Measurements from ENCODE around the gene YIPF6. TPM values are rescaled to one million over a fixed set of nuclear protein-coding genes. Genes with fewer than 3 reads are reported as not detected.

YIPF6 gene
- total and polyA plus RNA-seq, 9 of the 15 experiments (the other 6 are each of a cell fraction or from before 2014, with no cell fraction given): 7.7 to 44.2 (median 22.4) TPM

DNA sequence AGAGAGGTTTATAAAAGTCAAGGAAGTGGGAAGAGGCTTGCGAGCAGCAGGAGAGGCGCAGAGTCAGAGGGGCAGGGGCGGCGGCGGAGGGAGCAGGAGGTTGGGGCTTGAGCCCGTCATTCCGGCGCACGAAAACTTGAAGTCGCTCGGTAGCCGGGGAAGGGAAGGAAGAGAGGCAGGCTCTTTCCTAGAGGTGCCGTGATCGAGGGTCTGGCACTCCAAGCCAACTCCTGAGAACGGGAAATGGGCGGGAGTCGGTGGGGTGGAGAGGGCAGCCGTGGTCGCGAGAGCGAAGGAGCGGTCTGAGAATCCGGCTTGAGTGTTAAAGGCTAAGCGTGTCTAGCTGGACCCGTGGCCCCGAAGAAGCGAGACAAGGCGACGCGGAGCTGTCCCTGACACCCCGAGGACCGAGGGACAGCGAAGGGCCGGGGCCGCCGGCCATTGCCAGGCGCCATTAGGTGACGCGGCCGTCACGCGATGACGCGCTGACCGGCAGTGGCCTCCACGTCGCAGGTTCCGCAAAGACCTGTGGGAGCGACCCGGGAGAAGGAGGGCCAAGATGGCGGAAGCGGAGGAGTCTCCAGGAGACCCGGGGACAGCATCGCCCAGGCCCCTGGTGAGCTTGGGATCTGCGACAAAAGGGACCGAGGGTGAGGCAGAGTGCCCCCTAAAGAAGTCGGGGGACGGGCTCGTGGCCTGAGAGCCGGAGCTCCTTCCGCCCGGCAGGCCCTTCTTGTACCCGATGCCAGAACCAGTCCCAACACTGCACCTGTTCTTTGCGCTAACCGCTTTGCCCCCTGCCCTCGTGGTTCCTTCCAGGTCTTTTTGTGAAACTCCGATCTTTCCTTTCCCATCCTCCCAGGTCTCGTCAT, at the start of gene YIPF6 (continued):
- TF ChIP-seq, protein P1, sequence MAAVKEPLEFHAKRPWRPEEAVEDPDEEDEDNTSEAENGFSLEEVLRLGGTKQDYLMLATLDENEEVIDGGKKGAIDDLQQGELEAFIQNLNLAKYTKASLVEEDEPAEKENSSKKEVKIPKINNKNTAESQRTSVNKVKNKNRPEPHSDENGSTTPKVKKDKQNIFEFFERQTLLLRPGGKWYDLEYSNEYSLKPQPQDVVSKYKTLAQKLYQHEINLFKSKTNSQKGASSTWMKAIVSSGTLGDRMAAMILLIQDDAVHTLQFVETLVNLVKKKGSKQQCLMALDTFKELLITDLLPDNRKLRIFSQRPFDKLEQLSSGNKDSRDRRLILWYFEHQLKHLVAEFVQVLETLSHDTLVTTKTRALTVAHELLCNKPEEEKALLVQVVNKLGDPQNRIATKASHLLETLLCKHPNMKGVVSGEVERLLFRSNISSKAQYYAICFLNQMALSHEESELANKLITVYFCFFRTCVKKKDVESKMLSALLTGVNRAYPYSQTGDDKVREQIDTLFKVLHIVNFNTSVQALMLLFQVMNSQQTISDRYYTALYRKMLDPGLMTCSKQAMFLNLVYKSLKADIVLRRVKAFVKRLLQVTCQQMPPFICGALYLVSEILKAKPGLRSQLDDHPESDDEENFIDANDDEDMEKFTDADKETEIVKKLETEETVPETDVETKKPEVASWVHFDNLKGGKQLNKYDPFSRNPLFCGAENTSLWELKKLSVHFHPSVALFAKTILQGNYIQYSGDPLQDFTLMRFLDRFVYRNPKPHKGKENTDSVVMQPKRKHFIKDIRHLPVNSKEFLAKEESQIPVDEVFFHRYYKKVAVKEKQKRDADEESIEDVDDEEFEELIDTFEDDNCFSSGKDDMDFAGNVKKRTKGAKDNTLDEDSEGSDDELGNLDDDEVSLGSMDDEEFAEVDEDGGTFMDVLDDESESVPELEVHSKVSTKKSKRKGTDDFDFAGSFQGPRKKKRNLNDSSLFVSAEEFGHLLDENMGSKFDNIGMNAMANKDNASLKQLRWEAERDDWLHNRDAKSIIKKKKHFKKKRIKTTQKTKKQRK (IDR thresholded peaks at IDR 0.05; ENCODE audit: borderline replicate concordance, low read depth, low read length): no peak
- TF ChIP-seq SFPQ (IDR thresholded peaks at IDR 0.05; ENCODE audit: low read depth, low read length): no peak
- peak; percentile 93 for TF ChIP-seq SIN3B (IDR thresholded peaks at IDR 0.05; ENCODE audit: low read depth)
- TF ChIP-seq CREB1 (IDR thresholded peaks at IDR 0.05): peak; percentile 98
- peak; percentile 95 for TF ChIP-seq CREB1 (CRISPR knock-in tag; IDR thresholded peaks at IDR 0.05)
- TF ChIP-seq E4F1 (CRISPR knock-in tag; IDR thresholded peaks at IDR 0.05; ENCODE audit: borderline replicate concordance): no peak
- TF ChIP-seq ZBED1 (IDR thresholded peaks at IDR 0.05): no peak
- 0 out of 2 replicates have a peak, but pooled peaks have one; percentile 5 for TF ChIP-seq ZNF316 (IDR thresholded peaks at IDR 0.05)
- no peak for TF ChIP-seq FIP1L1 (IDR thresholded peaks at IDR 0.05; ENCODE audit: low read depth, low read length, poor library complexity, severe bottlenecking)
- TF ChIP-seq, protein P2, sequence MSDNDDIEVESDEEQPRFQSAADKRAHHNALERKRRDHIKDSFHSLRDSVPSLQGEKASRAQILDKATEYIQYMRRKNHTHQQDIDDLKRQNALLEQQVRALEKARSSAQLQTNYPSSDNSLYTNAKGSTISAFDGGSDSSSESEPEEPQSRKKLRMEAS (CRISPR knock-in tag; IDR thresholded peaks at IDR 0.05): peak; percentile 45; the same call in 1 of the 2 replicates
- TF ChIP-seq, protein P3, sequence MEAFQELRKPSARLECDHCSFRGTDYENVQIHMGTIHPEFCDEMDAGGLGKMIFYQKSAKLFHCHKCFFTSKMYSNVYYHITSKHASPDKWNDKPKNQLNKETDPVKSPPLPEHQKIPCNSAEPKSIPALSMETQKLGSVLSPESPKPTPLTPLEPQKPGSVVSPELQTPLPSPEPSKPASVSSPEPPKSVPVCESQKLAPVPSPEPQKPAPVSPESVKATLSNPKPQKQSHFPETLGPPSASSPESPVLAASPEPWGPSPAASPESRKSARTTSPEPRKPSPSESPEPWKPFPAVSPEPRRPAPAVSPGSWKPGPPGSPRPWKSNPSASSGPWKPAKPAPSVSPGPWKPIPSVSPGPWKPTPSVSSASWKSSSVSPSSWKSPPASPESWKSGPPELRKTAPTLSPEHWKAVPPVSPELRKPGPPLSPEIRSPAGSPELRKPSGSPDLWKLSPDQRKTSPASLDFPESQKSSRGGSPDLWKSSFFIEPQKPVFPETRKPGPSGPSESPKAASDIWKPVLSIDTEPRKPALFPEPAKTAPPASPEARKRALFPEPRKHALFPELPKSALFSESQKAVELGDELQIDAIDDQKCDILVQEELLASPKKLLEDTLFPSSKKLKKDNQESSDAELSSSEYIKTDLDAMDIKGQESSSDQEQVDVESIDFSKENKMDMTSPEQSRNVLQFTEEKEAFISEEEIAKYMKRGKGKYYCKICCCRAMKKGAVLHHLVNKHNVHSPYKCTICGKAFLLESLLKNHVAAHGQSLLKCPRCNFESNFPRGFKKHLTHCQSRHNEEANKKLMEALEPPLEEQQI (IDR thresholded peaks at IDR 0.05): no peak
- no peak for TF ChIP-seq ZBTB43 (CRISPR knock-in tag; IDR thresholded peaks at IDR 0.05)
- no peak for TF ChIP-seq PPARD (CRISPR knock-in tag; IDR thresholded peaks at IDR 0.05)

All from K562 (cell line).